ENCODE results near the gene CAST. TPM values are rescaled to one million over a fixed set of nuclear protein-coding genes. Genes with fewer than 3 reads are reported as not detected.
A peak's percentile ranks its signal among the peaks of the same experiment; 100 is the strongest.

The CAST gene
- total RNA-seq, 2 donors from 2014 or later: 315 to 490 TPM

- intact Hi-C loops (cut with DNase I): no loop called here
- no peaks in the 10 kb centered on the region for H3K36me3 ChIP-seq
- peak overlapping the region; percentile 81 to 94 for H3K9ac ChIP-seq (ENCODE audit: low read depth in 2 of 2, low read length in 2 of 2)
- TF ChIP-seq CTCF (IDR thresholded peaks at IDR 0.05): no peak
- H3K4me3 ChIP-seq: peak overlapping the region; percentile 67
- no peaks in the 10 kb centered on the region for H3K27me3 ChIP-seq
- H3K9me3 ChIP-seq: no peaks in the 10 kb centered on the region
- H3K4me1 ChIP-seq: peaks cover 10% of the 10 kb centered on the region
- peak overlapping the region; percentile 98 for H3K27ac ChIP-seq
- DNase-seq: peak; percentile 85
These were observed 145.0 kb downstream of the CAST start for GRCh38 chr5:96807075-96807654.

- no peaks in the 10 kb centered on the region for H3K9me3 ChIP-seq
- H3K36me3 ChIP-seq: no peaks in the 10 kb centered on the region
- H3K4me3 ChIP-seq: peak overlapping the region; percentile 22
- peak overlapping the region; percentile 98 for H3K27ac ChIP-seq
- peak overlapping the region; percentile 57 to 81 for H3K9ac ChIP-seq (ENCODE audit: low read depth in 2 of 2, low read length in 2 of 2)
- DNase-seq: no peak
- intact Hi-C loops (cut with DNase I): no loop called here
- H3K27me3 ChIP-seq: no peaks in the 10 kb centered on the region
- TF ChIP-seq CTCF (IDR thresholded peaks at IDR 0.05): no peak
- peaks cover 10% of the 10 kb centered on the region for H3K4me1 ChIP-seq
These were observed 146.3 kb downstream of the CAST start for GRCh38 chr5:96808541-96808828.

GRCh38 chr5:96808868-96809558, 146.8 kb downstream of the CAST start:
- peak overlapping the region; percentile 98 for H3K27ac ChIP-seq
- H3K9me3 ChIP-seq: no peaks in the 10 kb centered on the region
- H3K27me3 ChIP-seq: no peaks in the 10 kb centered on the region
- H3K9ac ChIP-seq (ENCODE audit: low read depth in 2 of 2, low read length in 2 of 2): peak overlapping the region in 1 of 2 donors; percentile 81
- TF ChIP-seq CTCF (IDR thresholded peaks at IDR 0.05): no peak
- intact Hi-C loops (cut with DNase I): no loop called here
- H3K36me3 ChIP-seq: no peaks in the 10 kb centered on the region
- H3K4me1 ChIP-seq: peaks cover 10% of the 10 kb centered on the region
- no peak for DNase-seq
- no peak overlapping the region for H3K4me3 ChIP-seq

GRCh38 chr5:96809921-96810320, 147.7 kb downstream of the CAST start:
- H3K36me3 ChIP-seq: no peaks in the 10 kb centered on the region
- no peaks in the 10 kb centered on the region for H3K27me3 ChIP-seq
- no peak for DNase-seq
- H3K27ac ChIP-seq: no peak overlapping the region
- H3K9me3 ChIP-seq: no peaks in the 10 kb centered on the region
- no peak for TF ChIP-seq CTCF (IDR thresholded peaks at IDR 0.05)
- no peak overlapping the region for H3K9ac ChIP-seq (ENCODE audit: low read depth in 2 of 2, low read length in 2 of 2)
- intact Hi-C loops (cut with DNase I): no loop called here
- no peak overlapping the region for H3K4me3 ChIP-seq
- peaks cover 6% of the 10 kb centered on the region for H3K4me1 ChIP-seq

- Histone ChIP-seq H3K36me3 (no peaks in the 10 kb centered on the region), H3K4me3 (no peak overlapping the region), H3K27me3 (no peaks in the 10 kb centered on the region), H3K9me3 (no peaks in the 10 kb centered on the region), H3K27ac (no peak overlapping the region), H3K4me1 (no peaks in the 10 kb centered on the region), H3K9ac (ENCODE audit: low read depth in 2 of 2, low read length in 2 of 2) (no peak overlapping the region)
- no peak for DNase-seq
- no peak for TF ChIP-seq CTCF (IDR thresholded peaks at IDR 0.05)
- intact Hi-C loops (cut with DNase I): no loop called here
These were observed 150.7 kb downstream of the CAST start for GRCh38 chr5:96812851-96813250.

Measured in colonic mucosa (tissue), 4 donors.